HG03565 (cell line): ENCODE results near the gene LXN.
A peak's percentile ranks its signal among the peaks of the same experiment; 100 is the strongest.
"Not testable (repeated sequence)": the region's sequence is repeated elsewhere in the genome, so short reads cannot be mapped to it uniquely, and the experiment has no call there.

ENCODE experiments used
- ATAC-seq: cut with Tn5 transposase; IDR thresholded peaks from one replicate; pipeline ENCODE4 v1.9.1; 2021; ENCODE audit warnings: mild to moderate bottlenecking, moderate library complexity; ENCODE audit not compliant: unreplicated experiment

LXN gene, protein sequence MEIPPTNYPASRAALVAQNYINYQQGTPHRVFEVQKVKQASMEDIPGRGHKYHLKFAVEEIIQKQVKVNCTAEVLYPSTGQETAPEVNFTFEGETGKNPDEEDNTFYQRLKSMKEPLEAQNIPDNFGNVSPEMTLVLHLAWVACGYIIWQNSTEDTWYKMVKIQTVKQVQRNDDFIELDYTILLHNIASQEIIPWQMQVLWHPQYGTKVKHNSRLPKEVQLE

DNA sequence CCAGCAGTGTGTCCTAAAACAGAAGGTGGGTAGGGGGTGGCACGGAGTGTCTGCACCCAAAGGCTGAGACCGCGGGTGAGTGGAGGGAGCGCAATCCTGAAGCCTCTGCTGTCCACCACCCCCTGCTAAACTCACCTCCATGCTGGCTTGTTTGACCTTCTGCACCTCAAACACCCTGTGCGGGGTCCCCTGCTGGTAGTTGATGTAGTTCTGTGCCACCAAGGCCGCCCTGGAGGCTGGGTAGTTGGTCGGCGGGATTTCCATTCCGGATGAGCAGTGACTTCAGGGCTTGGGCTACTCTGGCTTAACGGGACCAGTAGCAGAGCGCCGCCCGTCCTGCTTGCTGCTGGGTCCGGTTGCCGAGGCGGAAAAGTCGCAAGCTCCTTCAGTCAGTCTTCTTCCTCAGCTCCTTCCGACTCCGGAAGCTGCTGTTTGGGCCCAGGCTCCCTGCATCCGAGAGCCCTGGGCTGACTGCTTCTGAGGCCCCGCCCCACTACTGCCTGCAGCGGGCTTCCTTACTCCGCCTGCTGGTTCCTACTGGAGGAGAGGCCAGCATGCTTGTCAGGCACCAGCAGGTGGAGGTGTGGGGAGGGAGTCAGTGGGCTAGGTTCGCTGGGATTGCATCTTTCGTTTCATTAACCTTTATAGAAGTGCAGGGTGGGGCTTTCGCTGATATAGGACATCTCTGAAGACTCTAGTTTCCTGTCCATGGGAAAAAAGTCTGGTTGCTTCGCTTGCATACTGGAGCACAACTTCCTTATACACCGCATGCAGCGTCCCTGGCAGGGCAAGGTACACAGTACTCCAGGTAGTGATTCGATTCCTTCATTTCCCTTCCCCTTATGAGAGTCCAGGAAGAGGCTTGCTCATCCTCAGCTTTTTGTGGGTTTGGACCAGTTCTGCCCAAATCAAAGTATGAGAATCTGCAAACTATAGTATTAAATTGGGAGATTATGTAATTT lies at the start of gene LXN:
Gene LXN (minus strand): TSS at position 434 of the 962 bp plus-strand sequence. CDS start 170 bp downstream, at position 264.
- peak; percentile 100 for ATAC-seq

DNA sequence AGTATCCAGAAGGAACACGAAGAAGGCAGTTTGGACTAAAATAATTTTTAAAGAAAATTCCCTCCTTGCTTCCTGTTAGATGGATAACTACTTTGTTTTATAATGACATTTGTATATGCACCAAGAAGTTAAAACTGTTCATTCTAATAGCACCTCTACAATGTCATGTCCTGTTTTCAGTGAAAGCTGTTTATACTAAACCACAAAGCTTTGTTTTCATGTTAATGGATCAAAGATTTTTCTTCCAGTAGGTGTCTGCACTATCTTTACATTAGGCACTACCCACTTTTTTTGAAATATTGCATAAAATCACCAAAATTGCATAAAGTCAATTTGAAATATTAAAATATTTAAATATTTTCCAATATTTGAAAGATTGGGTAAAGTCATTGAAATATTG lies 49.7 kb upstream of the LXN start:
- no peak for ATAC-seq

DNA sequence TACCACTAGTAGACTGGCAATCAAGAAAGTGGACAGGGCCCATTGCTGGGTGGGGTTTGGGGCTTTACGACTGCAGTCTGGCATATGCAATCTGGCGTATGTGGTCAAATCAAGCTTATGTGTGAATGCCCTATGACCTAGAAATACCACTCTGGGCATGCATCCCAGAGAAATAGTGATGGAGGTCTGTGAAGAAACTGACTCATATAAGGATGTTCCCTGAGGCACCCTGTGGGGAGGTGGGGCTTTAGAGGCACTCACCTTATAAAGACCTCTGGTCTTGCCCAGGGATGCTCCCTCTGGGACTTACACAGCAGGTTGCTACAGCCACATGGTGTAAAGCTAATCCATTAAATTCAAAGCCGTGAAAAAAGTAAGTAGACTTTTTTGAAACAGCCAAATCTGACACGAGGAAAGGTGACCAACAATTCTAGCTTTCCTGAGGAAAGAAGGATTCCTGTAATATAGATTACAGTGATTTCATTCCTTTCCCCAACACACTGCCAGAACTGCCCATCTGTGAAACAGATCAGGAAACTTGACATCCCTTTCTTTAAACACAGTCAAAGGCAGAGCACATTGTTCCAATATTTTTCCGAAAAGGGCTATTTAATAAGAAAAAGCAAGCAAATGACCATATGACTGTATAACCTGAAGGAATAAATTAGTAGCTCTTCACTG lies 46.2 kb upstream of the LXN start:
- ATAC-seq: no peak

DNA sequence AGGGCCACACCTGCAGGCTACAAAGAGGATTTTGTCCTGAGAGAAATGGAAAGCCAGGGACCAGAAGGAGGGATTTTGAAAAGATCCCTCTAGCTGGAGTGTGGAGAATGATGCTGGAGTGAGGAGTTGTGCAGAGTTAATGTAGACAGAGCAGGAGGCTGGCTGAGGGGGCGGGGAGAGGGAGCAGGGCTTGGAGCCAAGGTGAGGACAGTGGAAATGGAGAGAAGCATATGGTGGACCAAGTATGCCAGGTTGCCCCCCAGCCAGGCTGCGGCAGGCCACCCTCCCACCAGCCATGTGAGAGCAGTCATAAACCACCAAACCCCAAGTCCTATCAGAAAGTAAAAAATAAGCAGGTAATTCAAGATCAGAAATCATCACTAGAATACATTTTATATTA lies 45.1 kb upstream of the LXN start:
- no peak for ATAC-seq

DNA sequence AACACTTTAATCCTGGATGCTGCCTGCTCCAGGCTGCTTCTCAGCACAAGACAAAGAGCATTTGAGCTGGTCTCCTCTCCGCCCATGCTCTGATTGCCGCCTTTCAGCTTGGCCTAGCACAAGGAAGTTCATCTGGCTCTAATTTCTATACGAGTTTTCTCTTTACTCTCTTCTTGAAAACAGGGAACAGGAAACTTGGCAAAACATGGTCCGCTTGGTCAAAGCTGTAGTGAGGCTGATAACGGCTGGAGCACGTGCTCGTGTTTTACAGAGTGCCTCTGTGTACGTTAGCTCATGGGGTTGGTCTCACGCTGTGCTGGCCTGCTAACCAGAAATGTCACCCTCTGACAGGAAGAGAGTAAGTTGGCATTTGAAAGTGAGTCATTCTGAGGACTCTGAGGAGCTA lies 40.6 kb upstream of the LXN start:
- ATAC-seq: no peak

DNA sequence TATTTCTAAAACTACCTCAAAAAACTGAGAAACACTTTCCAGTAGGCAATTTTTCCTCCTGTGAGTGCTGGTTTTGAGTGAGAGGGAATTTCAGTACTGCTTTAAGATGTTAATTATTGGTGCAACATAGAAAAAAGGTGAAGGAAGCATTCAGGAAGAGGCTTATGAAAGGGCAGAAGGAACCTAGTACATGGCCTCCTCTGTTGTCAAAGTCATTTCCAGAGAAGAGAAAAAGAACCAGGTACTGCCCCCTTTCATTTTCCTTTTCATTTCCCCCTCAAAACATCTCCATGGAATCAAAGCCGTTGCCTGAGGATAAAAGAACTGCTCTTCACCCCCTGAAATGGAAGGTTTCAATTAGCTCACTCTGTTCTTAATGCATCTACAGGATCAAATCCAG lies 40.0 kb upstream of the LXN start:
- peak; percentile 57 for ATAC-seq

DNA sequence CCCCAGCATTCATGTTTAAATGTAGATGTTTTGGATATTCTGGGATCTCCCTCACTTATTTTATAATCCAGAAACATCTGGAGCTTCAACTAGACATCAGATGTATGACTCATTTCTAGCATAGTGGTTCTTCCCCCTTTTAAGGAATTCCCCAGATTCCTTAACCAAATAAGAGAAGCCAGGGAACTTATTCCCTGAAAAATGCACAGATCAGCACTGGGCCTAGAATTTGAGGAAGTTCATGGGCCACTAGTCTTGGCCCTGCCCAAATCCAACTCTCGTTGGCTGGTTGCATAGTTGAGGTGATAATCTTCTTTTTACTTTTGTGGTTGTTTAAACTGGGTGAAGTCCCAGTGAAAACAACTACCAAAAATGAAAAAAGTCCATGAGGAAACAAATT lies 39.4 kb upstream of the LXN start:
- no peak for ATAC-seq

DNA sequence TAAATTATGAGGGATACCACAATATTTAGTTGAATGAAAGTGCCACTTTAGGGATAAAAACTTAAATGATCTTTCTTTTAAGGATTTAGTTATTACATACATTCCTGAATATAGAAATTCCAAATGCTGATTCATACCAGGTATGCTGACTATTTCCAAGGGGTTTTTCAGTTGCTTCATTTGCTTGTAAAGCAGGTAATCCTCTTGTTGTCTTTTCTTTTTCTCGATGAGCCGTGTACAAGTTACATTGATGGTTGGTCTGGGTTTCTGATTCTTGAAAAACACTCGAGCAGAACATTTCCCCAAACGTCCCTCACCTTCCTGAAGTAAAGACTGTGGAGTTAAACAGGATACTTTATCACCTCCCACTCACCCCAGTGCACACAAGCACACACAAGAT lies 38.2 kb upstream of the LXN start:
- no peak for ATAC-seq

DNA sequence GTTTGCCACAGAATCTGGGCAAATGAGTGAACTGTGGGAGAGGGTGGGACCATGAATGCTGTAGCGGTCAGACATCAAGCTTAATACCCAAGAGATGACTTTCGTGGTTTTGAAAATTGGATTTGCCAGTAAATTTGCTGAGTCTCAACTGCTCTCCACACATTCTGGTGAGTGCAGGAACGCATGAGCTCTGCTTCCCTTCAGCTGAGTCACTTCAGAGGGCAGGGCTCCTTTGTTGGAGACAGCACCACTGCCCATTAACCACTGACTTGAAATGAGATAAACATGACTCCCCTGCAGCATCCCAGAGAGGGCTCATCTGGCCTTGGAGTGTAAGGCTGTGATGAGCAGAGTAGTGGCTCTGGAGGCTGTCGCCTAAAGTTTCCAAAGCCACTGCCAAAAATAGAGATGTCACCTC lies 37.2 kb upstream of the LXN start:
- ATAC-seq: no peak

DNA sequence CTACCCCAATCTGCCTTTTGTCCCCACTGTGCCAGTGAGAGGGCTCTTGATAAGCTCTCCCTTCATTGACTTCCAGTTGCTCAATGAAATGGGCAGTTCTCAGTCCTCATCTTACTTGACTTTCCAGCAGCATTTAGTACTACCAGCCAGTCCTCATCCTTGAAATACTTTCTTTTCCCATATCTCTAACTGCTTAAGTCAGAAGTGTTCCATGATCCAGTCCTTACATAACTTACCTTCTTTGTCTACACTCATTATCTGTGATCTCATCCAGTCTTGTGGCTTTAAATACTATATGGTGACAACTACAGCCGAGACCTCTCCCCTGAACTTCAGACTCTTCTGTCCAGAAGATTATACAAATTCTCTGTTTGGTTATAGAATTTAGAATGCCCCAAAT lies 31.1 kb upstream of the LXN start:
- ATAC-seq: no peak

DNA sequence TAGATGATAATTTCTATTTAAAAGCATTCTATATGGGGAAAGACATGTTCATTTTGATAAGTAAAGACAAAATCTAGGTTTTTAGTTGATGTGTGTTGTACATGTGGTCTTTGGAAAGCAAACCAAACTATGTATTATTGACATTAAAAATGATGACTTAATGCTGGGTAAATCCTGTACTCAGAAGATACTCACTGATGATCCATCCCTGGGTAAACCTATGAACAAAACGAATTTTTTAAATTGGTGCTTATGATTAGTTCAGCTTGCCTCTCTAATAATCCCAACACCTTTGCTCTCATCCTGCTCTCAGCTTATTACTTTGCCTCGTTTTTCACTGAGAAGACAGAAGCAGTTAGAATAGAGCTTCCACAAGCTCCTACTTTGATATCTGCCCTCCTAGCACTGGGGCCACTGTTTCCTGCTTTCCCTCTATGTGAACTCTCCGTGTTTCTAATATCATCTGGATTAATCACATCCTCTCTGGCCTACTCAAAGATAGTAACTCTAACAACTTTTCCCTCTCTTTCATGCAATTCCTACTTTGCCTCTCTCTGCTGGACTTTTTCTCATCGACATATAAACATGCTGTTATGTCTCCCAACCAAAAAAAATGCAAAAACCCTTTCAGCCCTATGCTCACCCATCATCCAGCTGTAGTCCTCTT lies 30.5 kb upstream of the LXN start:
- no peak for ATAC-seq

DNA sequence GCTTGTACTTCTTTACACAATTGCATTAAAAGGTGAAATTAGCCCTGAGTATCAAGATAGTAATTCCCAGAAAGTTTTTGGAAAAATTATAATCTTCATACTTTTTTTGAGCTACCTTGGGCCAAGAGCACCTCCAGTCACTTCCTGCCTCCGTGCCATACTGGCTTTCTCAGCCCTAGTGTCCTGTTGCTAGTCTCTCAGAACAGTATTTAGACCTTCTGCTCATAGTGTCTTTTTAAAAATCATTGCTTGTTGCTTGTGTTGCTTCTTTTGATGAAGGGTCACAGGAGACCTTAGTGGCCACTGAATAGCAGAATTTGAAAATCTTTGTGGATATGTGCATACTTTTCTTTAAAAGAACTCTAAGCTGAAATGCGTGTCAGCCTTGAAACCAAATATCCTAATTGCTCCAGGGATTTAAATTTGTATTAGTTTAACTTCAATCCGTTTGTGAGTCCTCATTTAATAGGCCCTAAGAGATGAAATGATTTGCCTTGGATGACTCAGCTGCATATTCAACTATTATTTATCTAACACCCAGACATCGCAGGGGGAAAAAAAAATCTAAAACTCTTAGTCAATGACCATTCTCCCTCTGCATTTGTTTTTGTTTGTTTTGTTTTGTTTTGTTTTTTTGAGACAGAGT lies 29.1 kb upstream of the LXN start:
- no peak for ATAC-seq

DNA sequence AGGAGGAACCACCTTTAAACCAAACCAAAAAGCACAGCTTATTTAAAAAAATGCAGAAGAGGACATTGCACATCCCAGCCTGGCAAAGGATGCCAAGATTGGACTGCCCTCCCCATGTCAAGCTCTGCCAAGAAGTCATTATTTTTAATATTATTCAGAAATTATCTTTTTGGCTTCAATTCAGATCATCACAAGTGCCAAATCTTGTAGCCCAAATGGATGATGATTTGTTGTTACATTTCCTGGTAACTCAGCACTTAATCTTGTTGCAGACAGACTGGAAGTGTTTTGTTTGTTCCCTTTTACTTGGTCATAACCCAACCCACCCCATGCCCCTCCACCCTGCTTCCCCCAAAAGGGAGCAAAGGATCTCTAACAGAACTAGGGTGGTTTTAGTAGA lies 28.1 kb upstream of the LXN start:
- no peak for ATAC-seq

DNA sequence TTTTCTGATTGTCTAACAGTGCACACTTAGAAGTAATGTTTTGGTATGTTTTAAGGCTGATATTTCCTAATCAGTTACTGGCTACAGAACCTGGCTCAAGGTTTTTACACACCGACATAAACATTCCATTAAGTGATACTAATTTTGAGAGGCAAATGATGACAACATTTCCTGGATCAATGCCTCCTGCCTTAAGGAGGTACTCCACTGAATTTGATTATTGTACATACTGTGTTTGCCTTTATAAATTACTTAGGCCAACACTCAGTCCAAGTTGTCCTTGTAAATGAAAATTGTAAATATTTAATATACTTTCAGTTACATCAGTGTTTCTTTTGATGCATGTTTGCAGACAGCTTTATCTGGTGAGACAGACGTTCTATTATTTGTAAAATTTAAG lies 24.2 kb upstream of the LXN start:
- no peak for ATAC-seq

DNA sequence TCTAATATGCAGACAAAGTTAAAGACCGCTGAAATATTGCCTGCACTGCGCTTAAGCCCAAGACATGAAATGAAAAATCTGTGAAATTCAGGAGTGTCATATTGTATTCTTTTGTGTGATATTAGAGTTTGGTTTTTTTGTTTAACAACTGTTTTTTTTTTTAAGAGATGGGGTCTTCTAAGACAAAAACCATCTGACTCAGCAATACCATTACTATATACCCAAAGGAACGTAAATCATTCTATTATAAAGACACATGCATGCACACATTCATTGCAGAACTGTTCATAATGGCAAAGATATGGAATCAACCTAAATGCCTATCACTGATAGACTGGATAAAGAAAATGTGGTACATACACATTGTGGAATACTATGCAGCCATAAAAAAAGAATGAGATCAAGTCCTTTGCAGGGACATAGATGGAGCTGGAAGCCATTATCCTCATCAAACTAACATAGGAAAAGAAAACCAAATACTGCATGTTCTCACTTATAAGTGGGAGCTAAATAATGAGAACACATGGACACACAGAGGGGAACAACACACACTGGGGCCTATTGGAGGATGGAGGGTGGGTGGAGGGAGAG lies 21.5 kb upstream of the LXN start:
- ATAC-seq: not testable (repeated sequence)

DNA sequence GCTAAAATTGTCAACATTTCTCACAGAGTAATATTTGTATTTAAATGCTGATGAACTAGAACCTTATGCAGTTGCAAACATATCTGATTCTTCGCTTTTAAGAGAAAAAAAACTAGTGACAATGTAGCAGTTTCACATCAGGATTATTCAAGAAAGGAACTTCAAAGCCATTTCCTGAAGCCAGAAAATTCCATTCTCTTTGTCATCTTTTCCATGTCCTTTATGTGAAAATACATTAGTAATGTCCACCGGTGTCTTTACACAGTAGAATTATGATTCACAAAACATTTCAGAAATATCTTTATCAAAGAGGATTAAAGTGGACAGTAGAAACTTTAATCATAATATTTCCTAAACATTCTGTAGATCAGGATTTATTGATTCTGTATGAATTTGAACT lies 12.7 kb upstream of the LXN start:
- no peak for ATAC-seq

DNA sequence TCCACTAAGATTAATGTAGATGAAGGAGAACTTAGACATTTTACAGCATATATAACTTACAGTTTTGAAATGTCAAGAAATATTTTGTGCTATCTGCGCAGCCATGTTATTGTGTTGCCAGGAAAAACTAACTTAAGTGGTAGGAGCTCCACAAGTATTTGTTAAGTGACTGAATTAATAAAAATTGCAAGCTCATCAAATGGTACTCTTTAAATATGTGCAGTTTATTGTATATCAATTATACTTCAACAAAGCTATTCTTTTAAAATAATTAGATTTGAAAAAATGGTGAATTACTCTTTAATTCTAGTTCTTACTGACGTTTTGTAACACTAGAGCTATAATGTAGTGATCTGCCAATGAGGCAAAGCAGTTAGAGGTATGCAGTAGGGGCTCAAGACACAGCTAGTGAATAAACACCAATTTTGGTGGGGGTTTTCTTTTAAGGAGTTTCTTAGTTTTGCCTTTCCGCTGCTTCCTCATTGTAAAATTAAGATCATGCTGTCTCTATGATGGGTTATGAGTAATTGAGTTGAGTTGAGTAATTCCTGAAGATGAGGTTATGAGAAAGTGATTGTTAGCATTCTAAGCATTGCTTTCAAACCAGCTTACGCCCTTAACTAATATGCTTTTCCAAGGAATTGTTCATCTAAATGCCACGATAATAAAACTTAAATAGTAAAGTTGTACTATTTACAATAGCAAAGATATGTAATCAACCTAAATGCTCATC lies 10.9 kb upstream of the LXN start:
- peak; percentile 49 for ATAC-seq

DNA sequence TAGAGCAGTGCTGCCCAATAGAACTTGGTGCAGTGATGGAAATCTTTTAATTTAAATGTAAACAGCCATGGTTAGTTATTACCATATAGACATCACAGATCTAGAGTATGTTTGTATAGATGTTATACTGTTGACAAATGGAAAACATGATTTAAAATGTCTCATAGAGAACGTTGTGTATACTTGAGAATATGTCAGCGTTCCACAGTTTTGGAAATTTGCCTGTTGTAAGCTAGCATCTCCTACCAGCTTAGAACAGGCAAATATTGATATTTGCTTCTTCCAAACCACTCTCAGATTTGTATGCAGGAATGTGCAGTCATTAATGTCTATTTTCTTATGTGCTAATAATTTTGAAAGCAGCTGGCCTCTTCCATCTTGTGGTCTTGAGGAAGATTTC lies 8.4 kb upstream of the LXN start:
- no peak for ATAC-seq

DNA sequence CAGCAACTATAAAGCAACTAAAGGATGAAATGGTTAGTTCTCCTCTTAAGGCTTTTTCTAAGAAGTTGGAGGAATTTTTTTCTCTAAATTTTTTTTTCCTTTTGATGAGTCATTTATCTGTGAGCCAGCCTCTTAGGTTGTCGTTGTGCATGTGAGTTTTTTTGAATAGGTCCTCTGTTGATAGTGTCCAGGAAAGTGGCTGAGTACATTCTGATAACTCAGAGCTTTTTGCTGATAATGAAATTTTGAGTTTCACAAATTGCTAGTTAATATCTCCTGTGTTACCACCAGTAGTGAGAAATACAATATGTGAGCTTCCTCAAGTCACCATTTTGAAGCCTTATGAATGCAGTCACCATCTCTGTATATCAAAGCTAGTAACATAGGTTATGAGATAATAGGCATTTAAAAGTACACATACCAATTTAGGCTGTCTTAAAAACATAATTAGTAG lies 7.1 kb upstream of the LXN start:
- no peak for ATAC-seq

DNA sequence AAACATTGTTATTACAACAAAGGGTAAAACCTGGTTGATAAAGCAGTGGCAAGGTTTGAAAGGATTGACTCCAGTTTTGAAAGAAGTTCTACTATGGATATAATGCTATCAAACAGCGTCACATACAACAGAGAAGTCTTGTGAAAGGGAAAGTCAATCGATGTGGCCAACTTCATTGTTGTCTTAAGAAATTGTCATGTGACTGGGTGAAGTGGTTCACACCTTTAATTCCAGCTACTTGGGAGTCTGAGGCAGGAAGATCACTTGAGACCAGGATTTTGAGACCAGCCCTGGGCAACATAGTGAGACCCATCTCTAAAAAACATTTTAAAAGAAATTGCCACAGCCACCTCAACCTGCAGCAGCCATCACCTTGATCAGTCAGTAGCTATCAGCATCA lies 6.2 kb upstream of the LXN start:
- ATAC-seq: no peak
